Left ventricle myocardium inferior (tissue), 1 donor: ENCODE results near the gene SLC25A29. TPM values are rescaled to one million over a fixed set of nuclear protein-coding genes. Genes with fewer than 3 reads are reported as not detected.
A peak's percentile ranks its signal among the peaks of the same experiment; 100 is the strongest.

Experiments used
- DNase-seq: peaks from one replicate; pipeline ENCODE4 v3.0.0-alpha.2; 2020
- H3K27ac ChIP-seq: fragments of 200-600 bp; replicated peaks from 2 replicates; pipeline ENCODE4 v1.8.0; 2021
- H3K27me3 ChIP-seq: fragments of 200-600 bp; 2 replicates; pipeline ENCODE4 v1.8.0; 2021; ENCODE audit warnings: low read depth
- H3K36me3 ChIP-seq: fragments of 200-600 bp; 2 replicates; pipeline ENCODE4 v1.8.0; 2021
- H3K4me1 ChIP-seq: fragments of 200-600 bp; 2 replicates; pipeline ENCODE4 v1.8.0; 2021
- H3K4me3 ChIP-seq: fragments of 200-600 bp; 2 replicates; pipeline ENCODE4 v1.8.0; 2021; ENCODE audit warnings: mild to moderate bottlenecking, moderate library complexity
- H3K9me3 ChIP-seq: fragments of 200-600 bp; replicated peaks from 2 replicates; pipeline ENCODE4 v1.8.0; 2021
- intact Hi-C: fragments of 100-400 bp; cut with micrococcal nuclease; formaldehyde crosslinking; loops from one replicate; pipeline ENCODE4 v1.11.0; 2022
- total RNA-seq: library from RNA; stranded (reverse); fragmentation: NEBNext Ultra II Directional; extraction: Animal tissue kit (Norgen Biotek cat#: 25700); gene quantifications from one replicate; pipeline ENCODE4 v1.2.1, GENCODE V29; 2021
- TF ChIP-seq, protein P1 (sequence below): fragments of 200-600 bp; IDR thresholded peaks from 2 replicates; pipeline ENCODE4 v1.8.0; 2021; ENCODE audit warnings: antibody characterized with exemption, mild to moderate bottlenecking, borderline replicate concordance
- donor health status: DM: no; HTN: yes; CAD: no; lungs with severe emphysema.

SLC25A29 gene
- total RNA-seq, 1 donor from 2014 or later: 24.5 TPM

DNA sequence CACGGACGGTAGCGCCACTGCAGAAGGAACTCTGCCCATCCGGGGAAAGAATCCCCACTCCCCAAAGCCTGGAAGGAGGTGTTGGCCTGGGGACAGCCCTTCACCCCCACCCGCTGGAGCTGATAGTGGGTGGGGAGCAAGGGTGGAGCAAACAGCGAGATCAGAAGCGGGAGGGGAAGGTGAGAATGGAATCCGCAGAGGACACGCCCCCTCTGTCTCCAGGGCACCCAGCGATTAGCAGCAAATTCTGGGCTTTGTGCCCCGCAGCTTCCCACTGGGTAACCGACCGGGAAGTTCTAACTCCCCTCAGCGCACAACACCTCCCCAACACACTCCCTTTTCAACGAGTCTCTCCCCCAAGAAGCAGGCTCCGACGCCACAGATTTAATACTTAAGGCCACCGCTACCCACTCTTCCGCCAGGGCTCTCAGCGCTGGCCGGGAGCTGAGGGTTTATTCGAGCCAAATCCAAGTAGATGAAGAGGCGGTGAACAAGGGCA, 1.4 kb downstream of the SLC25A29 start:
- DNase-seq: peak; percentile 52
- peak overlapping the region; percentile 94 for H3K27ac ChIP-seq
- TF ChIP-seq, protein P1, sequence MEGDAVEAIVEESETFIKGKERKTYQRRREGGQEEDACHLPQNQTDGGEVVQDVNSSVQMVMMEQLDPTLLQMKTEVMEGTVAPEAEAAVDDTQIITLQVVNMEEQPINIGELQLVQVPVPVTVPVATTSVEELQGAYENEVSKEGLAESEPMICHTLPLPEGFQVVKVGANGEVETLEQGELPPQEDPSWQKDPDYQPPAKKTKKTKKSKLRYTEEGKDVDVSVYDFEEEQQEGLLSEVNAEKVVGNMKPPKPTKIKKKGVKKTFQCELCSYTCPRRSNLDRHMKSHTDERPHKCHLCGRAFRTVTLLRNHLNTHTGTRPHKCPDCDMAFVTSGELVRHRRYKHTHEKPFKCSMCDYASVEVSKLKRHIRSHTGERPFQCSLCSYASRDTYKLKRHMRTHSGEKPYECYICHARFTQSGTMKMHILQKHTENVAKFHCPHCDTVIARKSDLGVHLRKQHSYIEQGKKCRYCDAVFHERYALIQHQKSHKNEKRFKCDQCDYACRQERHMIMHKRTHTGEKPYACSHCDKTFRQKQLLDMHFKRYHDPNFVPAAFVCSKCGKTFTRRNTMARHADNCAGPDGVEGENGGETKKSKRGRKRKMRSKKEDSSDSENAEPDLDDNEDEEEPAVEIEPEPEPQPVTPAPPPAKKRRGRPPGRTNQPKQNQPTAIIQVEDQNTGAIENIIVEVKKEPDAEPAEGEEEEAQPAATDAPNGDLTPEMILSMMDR: no peak
- H3K4me1 ChIP-seq: peaks cover 71% of the 10 kb centered on the region
- H3K36me3 ChIP-seq: no peaks in the 10 kb centered on the region
- H3K4me3 ChIP-seq: peak overlapping the region; percentile 88
- no peaks in the 10 kb centered on the region for H3K27me3 ChIP-seq
- H3K9me3 ChIP-seq: no peaks in the 10 kb centered on the region
- intact Hi-C loops: no loop called here

DNA sequence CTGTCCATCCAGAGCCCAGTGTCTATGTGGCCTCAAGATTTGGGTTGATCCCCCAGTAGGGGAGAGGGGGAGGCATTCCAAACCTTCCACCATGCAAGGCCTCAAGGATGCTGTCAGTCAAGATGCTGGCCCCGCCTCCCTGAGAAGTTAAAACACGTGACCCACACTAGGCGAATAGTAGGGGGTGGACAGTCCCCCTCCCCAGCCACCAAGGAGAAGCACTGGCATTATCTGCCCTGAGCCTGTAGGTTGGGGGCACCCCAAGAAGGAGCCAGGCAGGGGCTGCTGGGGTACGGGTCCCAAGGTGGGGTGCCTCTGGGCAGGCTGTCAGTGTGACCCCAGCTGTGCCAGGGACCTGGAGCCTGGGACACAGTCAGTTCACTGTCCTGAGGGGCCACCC, 2.3 kb downstream of the SLC25A29 start:
- no peak overlapping the region for H3K4me3 ChIP-seq

DNA sequence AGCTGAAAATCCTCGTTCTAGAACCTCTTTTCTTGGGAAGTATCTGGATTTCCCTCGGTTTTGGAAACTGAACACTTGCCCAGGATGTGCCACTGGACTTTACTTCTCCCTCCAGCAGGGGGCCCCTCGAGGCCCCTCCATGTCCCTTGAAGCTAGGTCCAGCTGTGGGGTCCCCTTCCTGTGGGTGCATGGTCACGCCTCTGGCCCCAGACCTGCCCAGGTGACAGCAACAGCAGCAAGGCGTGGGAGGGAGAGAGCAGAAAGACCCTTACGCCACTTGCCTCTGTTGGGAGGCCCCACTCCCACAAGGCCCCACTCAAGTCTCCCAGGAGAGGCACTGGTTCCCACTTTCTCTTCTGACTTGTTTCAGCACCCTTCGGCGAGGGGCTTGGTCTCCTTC, 3.1 kb downstream of the SLC25A29 start:
- Histone ChIP-seq H3K4me1 (peaks cover 61% of the 10 kb centered on the region), H3K27ac (peak overlapping the region; percentile 11), H3K4me3 (no peak overlapping the region), H3K27me3 (no peaks in the 10 kb centered on the region), H3K36me3 (no peaks in the 10 kb centered on the region), H3K9me3 (no peaks in the 10 kb centered on the region)
- TF ChIP-seq, protein P1: peak; percentile 68
- intact Hi-C loops: no loop called here
- DNase-seq: no peak

More for the DNA sequence above, 2.3 kb downstream of the SLC25A29 start:
- intact Hi-C loops: no loop called here
- no peak for DNase-seq
- Histone ChIP-seq H3K27ac (no peak overlapping the region), H3K9me3 (no peaks in the 10 kb centered on the region), H3K27me3 (no peaks in the 10 kb centered on the region), H3K36me3 (no peaks in the 10 kb centered on the region), H3K4me1 (peaks cover 62% of the 10 kb centered on the region)
- TF ChIP-seq, protein P1: no peak

DNA sequence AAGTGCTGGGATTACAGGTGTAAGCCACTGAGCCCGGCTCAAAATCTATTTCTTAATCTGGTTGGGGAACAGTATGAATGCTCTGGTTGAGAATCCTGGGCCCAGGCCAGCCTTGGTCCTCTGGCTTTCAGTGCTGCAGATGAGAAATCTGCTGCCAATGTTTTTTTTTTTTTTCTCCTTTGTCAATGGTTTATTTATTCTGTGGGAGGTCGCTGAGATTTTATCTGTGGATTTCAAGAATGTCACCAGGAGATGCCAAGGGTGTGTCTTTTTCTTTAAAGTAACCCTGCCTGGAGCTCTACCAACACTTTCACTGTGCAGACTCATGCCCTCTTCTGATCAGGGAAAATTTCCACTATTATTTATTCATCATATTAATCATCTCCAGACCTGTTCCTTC, 3.6 kb downstream of the SLC25A29 start:
- TF ChIP-seq, protein P1: no peak
- Histone ChIP-seq H3K4me1 (peaks cover 61% of the 10 kb centered on the region), H3K4me3 (no peak overlapping the region), H3K27ac (peak overlapping the region; percentile 11), H3K36me3 (no peaks in the 10 kb centered on the region), H3K9me3 (no peaks in the 10 kb centered on the region), H3K27me3 (no peaks in the 10 kb centered on the region)
- intact Hi-C loops: no loop called here
- DNase-seq: no peak

DNA sequence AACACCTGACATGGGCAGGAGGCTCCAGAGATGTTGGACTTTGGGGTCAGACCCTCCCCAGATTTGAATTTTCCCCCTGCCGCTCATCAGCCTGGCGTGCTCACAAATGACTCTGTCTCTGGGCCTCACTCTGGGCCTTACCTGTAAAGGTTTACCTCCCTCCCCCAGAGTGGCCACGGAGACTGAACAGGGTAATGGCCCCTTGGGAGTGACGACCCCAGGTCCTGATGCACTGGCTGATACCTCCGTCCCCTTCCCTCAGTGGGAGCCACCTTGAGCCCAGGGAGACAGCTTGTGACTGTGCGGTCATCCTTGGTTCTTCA, 7.0 kb downstream of the SLC25A29 start:
- no peaks in the 10 kb centered on the region for H3K27me3 ChIP-seq
- peak; percentile 8 for DNase-seq
- H3K9me3 ChIP-seq: no peaks in the 10 kb centered on the region
- TF ChIP-seq, protein P1: no peak
- intact Hi-C loops: no loop called here
- H3K27ac ChIP-seq: no peak overlapping the region
- peaks cover 50% of the 10 kb centered on the region for H3K4me1 ChIP-seq
- H3K4me3 ChIP-seq: no peak overlapping the region
- no peaks in the 10 kb centered on the region for H3K36me3 ChIP-seq
